NCI-H1417 treated with DMSO at 0.1 percent for 48 hours (cell line): ENCODE measurements around the gene SLC48A1.

ENCODE experiments used
- DNase-seq: peaks from one replicate; lab custom pipeline; 2025; lab: John Stamatoyannopoulos, UW

The SLC48A1 gene

DNA sequence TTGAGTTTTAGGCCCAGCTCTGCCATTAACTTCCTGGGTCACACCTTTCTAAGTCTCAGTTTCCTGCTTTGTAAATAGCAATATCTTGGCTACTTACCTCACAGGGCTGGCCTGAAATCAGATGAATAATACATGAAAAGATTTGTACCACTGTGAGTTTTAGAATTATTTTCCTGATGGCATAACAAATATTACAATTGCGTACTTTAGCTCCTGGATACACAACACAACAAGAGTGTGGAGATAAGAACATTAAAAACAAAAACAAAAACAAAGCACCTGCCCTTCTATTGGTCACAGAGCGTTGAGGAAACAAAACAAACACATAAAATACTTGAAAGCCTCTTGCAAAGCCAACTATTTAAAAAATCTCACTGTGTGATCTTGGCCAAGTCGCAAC is 51.6 kb downstream of the SLC48A1 start:
- DNase-seq = no peak

DNA sequence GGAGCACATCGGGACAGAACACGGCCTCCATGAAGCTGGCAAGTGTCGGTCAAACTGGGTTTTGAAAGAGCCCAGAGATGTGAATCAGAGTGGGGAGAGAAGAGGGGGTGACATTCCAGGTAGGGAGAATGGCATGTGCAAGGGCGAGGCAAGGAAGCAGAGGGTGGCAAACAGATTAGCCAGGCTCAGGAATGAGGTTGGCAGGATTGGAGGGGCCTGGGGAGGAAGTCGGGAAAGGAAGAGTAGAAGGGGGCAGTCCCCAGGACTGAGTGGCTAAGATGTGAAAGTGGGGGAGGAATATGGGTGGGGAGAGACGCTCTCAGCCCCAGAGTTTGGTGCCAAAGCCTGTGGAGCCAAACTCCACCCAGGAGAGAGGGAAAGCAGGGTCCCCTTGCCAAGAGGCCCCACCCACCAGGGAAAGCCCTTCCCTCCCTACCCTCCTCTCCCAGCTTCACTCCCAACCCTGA is 52.2 kb downstream of the SLC48A1 start:
- DNase-seq = no peak

DNA sequence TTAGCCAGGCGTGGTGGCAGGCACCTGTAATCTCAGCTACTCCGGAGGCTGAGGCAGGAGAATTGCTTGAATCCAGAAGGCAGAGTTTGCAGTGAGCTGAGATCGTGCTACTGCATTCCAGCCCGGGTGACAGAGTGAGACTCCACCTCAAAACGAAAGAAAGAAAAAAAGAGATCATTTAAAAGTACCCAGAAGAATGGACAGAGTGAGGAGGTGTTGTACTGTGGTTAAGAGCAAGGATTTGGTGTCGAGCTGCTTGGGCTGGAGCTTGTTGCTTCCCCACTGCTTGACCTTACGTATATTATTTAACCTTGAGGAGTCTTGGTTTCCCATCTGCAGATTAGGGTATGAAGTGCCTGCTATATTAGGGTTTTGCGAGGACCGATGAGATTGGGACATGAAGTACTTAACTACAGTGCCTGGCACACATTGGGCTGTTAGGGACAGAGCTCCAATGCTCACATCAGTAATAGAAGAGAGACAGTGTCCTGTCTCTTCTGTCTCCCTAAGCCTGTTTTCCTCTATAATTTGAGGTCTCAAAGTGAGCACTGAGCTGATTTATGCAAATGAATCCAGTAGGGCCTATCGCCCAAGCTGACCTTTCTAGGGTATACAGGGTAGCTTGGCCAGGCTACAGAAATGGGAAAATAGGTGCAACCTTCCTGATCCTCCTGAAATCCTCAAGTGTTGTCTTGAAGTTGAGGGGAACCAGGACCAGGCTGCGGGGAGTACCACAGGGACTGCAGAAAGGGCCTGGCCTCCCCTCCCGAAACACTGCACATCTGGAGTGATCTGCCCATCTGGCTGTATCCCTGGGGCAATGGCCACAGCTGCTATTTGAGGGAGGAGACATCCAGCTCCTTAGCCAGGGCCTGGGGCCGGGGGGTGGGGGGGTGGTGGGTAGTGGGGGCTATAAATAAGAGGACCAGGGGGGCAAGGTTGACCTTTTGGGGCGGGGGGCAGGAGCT is 55.3 kb downstream of the SLC48A1 start:
- no peak for DNase-seq

DNA sequence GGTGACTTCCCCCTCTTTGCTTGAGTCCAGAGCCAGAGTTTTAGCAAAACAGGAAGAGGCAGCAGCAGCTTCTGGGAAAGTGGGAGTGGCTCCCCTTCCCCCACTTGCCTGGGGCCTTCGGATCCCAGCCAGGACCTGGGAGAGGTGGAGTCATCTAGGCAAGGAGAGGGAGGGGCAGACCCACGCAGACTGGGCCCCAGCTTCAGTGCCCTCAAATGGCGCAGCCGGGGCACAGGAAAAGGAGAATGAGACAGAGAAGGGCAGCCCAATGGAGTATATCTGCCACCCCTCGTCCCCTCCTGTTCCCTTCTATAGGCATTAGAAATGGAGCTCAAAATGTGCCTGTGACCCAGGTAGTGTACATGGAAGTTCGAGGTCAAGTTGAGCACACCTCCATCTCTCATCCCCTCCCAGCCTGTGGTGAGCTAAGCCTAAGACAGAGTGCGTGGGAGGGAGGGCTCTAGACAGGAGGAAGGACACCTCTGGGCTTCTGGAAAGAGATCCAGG is 56.0 kb downstream of the SLC48A1 start:
- no peak for DNase-seq

DNA sequence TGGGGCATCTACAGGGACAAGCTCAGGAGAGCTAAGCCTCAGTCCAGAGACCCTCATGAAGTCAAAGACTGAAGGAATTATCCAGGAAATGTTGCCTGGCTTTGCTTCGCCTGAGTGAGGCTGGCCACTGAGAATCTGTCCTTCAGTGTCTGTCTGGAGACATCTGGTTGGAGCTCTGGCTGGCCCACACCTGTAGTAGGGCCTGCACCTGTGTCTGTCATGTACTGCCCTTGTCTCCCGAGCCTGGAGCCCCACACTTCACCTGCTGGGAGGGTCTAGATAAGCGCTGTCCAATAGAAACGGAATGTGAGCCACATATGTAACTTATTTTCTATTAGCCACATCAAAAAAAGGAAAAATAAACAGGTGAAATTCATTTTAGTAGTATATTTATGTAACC is 56.5 kb downstream of the SLC48A1 start:
- no peak for DNase-seq
